HG03342 (cell line): Measurements from ENCODE around the gene ZNF160.
A peak's percentile ranks its signal among the peaks of the same experiment; 100 is the strongest.
"Not testable (repeated sequence)": the region's sequence is repeated elsewhere in the genome, so short reads cannot be mapped to it uniquely, and the experiment has no call there.

ENCODE experiments used
- ATAC-seq: cut with Tn5 transposase; IDR thresholded peaks from one replicate; pipeline ENCODE4 v1.9.1; 2021; ENCODE audit warnings: mild to moderate bottlenecking, moderate library complexity; ENCODE audit not compliant: unreplicated experiment

The ZNF160 gene

GRCh38 chr19:53103234-53104203, at the start of gene ZNF160:
TSS of gene ZNF160 (minus strand) at chr19:53103422. CDS start at chr19:53086276, 17,146 bp downstream.
- peak; percentile 92 for ATAC-seq

- no peak for ATAC-seq
Measured at GRCh38 chr19:53147645-53148044, 44.4 kb upstream of the ZNF160 start.

GRCh38 chr19:53140351-53140750, 37.1 kb upstream of the ZNF160 start:
- no peak for ATAC-seq

GRCh38 chr19:53136432-53136831, 33.2 kb upstream of the ZNF160 start:
- no peak for ATAC-seq

- ATAC-seq, result no peak
Measured at GRCh38 chr19:53132141-53132991, 29.1 kb upstream of the ZNF160 start, which contains the start of gene ZNF415. TSS of gene ZNF415 (minus strand) at chr19:53132910. CDS start at chr19:53122676, 10,234 bp downstream.

GRCh38 chr19:53131727-53132126, 28.5 kb upstream of the ZNF160 start:
- ATAC-seq, result no peak

GRCh38 chr19:53131085-53131590, 27.9 kb upstream of the ZNF160 start:
- ATAC-seq, result no peak

GRCh38 chr19:53130506-53130905, 27.3 kb upstream of the ZNF160 start:
- no peak for ATAC-seq

GRCh38 chr19:53126733-53127526, 23.7 kb upstream of the ZNF160 start:
- not testable (repeated sequence) for ATAC-seq

- ATAC-seq, result no peak
Measured at GRCh38 chr19:53123400-53123799, 20.2 kb upstream of the ZNF160 start.

- no peak for ATAC-seq
Measured at GRCh38 chr19:53112286-53112685, 9.1 kb upstream of the ZNF160 start.

- no peak for ATAC-seq
Measured at GRCh38 chr19:53109527-53109926, 6.3 kb upstream of the ZNF160 start.

GRCh38 chr19:53102756-53103233, 427 bp downstream of the ZNF160 start:
- peak; percentile 21 for ATAC-seq

- ATAC-seq, result no peak
Measured at GRCh38 chr19:53102206-53102755, 941 bp downstream of the ZNF160 start.

GRCh38 chr19:53101518-53101917, 1.7 kb downstream of the ZNF160 start:
- ATAC-seq, result no peak

GRCh38 chr19:53098570-53098969, 4.7 kb downstream of the ZNF160 start:
- ATAC-seq, result not testable (repeated sequence)

GRCh38 chr19:53096982-53097690, 6.1 kb downstream of the ZNF160 start:
- ATAC-seq, result not testable (repeated sequence)

- ATAC-seq, result not testable (repeated sequence)
Measured at GRCh38 chr19:53096579-53096978, 6.6 kb downstream of the ZNF160 start.
